NCI-H69 (cell line): ENCODE measurements around the gene TBC1D22A.
"Not testable (repeated sequence)": the region's sequence is repeated elsewhere in the genome, so short reads cannot be mapped to it uniquely, and the experiment has no call there.

Source experiments
- DNase-seq: peaks from one replicate; lab custom pipeline; 2025; lab: John Stamatoyannopoulos, UW

The TBC1D22A gene

DNA sequence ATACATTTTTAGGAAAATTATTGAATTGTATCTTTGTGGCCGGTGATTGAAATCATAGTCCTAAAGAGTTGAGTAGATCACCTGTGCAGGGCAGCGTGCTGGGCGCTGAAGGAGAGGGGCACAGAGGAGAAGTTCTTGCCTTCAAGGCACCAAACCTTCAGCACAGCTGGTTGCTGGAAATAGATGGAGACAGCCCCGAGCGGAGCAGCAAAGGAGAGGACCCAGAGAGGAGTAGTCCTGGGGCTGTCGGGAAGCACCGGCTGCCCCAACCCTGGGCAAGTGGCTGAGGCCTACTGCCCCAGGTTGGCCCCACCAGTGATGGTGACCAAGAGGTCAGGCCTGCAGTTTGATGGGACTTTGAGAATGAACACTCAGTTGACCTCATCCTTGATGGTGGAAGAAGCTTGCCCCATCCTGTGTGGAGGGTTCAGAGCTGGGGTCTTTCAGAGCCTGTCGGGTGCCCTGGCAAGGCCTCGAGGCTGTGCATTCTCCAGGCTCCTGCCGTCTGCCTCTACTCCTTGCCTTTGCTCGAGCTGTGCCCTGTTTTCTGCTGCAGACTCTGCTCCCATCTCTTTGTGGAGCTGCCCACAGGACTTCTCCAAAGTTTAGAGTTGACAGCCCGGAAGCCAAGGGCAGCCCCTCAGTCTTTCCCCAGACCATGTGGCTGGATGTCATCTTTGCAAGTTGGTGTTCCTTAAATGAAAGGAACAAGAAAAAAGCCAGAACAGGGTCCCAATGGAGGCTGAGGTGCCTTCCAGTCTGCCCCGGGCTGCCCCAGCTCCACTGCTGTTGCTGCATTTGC, 285.1 kb downstream of the TBC1D22A start:
- DNase-seq = no peak

DNA sequence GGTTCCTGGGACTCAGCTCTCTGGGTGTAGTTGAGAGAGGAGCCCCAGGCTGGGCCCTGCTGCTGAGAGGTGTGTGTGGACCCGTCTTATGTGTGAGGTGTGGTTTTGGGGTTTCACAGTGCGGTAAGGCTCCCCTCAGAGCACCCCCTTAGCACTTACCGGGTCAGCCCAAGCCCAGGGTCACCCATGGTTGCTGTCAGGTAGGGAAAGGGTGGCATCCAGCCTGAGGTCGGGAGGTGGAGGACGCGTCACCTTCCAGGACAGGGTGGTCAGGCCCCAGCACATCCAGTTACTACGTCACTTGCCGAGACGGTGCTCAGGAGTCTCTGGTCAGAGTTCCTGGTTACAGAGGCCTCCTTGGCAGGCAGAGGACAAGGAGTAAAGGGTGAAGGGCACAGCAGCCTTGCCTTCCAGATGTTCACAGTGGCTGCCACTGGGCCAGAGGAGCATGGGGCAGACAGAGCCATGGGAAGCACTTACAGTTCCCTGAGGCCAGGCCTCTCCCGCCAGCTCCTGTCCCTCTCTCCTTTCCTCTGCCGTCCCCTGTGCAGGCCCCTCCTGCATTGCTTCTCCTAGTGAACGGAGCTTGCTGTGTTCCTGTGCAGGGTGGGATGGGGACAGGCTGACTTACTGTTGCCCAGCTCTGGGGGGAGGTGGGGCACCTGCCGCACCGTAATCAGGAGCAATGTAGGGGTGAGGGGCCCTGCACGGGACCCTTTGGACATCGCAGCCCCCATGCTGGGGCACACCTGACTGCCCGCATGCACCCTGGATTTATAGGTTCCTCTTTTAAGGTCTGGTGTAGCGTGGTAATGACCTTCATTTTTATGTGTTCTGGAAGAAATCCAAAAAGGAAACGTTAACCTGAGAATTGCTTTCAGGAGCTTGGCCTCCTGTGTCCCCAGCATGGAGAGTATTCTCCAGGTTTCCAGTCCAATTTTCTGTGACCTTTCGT, 285.9 kb downstream of the TBC1D22A start:
- DNase-seq = peak; percentile 40

DNA sequence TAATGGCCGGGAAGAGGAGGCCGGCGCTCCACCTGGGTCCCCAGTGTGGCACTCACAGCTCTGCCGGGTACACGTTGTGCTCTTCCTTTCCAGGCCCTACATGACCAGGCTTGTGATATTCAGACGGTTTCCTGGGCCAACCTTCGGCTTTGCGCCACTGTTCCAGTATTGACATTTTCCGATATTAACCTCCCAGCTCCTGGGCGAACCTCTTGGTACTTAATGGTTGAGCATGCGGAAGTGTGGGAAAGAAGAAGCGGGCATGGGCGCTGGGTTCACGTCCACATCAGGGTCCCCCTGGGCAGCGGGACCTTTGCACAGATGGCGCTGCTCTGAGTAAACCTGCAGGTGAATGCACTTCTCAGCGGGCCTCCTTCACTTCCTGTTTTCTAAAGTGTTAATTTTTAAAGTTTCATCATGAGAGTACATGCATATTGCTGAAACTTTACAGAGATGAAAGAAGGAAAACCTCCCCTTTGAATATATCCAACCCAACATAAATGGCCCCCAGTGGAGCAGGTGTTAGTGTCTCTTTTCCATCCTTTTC, 286.7 kb downstream of the TBC1D22A start:
- DNase-seq = no peak

DNA sequence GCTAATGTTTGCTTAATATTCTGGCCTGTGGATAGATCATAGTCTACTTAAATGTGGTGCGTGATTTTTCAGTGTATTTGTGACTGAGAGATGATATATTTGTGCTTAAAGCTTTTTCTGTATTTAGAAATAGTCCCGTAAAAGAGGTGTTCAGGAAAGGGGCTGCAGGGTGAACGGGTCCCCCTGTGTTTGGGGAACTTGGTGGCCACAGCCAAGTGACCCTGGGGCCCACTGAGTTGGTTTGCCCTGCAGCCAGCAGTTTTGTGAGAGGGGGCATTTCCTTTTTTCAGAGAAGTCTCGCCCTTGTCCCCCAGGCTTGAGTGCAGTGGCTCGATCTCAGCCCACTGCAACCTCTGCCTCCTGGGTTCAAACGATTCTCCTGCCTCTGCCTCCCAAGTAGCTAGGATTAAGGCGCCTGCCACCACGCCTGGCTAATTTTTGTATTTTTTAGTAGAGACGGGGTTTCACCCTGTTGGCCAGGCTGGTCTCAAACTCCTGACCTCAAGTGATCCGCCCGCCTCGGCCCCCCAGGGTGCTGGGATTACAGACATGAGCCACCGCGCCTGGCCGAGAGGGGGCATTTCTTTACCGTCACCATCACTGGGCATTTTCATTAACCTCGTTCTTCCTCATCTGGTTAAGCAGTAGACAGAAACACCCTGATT, 287.4 kb downstream of the TBC1D22A start:
- not testable (repeated sequence) for DNase-seq

DNA sequence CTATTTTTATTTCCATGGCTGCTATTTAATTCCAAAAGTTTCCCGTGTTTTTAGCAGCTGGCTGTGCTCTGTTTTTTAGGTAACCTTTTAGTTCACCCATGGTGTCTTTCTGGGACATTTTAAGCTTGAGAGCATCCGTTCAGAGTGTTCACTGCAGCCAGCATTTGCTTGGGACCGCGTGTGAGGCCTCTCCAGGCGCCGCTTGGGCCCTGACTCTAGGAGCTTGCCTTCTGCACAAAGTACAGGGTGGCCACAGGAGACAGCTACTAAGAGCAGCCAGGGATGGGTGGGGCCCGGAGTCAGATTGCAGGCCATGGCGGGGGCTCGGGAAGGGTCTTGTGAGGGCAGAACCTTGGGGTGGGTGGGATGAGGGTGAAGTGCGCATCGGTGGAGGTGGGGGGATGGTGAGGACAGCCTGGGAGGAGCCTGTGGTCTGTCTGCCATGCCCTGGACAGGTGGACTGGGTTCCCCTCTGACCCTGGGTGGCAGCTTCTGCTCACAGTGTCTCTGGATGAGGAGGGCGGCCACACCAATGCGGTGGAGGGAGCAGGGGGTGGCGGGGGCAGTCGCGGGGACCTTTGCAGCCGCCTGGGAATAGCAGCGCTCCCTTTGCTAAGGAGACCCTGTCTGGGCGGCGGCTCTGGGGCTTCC, 288.1 kb downstream of the TBC1D22A start:
- no peak for DNase-seq

DNA sequence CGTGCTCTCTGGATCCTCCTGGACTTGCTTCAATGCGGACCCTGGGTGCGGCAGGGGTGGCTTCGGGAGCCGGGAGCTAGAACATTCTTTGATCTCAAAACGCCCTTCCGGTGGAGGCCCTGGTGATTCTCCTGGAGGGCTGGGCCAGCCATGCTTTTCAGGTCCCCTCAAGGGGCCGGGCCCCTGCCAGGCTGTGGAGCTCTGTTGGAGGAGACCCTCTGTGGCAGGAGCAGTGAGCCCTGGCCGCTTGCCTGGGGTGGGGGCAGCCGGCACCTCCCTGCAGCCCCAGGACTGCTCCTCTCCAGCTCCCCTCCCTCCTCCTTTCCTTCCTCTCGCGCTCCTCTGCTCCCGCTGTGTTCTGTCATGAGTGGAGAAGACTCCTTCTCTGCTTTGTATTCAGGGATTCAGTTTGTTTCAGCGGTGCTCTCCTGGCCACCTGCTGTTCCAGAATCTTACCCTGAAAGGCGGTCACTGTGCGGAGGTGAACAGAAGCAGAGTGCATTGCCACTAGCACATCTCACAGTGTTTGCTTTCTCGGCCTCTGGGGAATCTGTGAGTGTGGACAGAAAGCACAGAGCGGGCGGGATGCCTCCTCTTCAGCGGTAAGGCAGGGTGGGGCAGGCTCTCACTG, 289.1 kb downstream of the TBC1D22A start:
- peak; percentile 87 for DNase-seq

DNA sequence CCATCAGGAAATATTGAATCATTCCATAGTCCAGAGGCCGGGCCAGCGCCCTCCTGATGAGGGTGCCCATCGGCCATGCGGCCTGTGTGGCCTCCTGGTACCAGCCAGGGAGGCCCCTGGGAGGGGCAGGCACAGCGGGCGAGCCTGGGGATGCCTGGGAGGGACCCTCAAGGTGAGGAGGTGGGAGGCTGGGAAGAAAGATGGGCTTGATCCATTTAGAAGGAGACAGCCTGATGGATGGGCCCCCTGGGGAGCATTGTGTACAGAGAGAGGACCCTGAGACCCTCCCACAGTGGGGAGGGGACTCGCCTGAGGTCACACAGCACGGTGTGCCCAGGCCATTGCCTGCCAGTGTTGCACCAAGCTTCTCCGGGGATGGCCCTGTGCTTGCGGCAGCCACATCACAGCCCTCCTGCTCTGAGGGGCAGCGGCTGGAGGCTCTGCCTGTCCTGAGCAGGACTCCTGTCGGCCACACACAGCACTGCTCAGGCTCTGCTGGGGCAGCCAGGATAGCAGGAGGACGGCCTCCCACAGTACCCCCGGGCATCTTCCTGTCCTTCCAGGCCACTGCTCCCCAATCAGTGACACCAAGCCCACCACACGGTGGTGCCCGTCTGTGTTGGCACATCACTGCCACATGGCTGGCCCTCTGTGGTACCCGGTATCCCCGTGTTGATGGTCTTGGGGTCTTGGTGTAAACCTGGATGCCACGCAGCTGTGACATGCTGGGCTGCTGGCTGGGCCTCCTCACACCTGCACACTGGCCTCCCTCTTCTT, 290.0 kb downstream of the TBC1D22A start:
- peak; percentile 29 for DNase-seq

DNA sequence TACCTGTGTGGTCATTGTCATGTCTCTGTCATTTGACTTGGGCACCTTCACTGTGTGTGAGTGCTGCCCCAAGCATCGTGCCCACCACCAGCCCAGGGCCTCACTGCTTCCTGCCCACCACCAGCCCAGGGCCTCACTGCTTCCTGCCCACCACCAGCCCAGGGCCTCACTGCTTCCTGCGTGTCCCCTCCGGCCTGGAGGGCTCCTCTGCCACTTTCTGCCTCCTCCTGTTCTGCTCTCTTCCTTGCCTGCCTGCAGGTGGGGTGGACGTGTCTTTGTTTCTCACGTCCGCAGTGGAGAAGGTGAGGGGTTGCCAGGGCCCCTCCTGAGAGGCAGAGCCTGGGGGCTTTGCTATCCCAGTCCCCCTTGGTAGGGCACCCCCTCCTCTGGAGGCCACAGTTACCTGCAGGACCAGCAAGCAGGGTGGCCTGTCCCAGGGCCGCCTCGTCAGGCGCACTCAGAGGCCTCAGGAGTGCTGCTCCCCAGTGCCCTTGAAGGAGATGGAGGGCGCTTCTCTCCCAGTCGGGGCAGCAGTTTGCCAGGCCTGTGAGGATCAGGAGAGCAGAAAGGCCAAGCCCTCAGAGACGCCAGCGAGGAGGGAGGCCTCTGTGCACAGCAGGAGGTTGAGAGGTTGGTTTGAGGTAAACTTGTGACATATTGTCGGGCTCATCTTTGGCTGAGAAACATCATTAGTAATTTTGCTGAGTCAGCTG, 290.7 kb downstream of the TBC1D22A start:
- DNase-seq = no peak

DNA sequence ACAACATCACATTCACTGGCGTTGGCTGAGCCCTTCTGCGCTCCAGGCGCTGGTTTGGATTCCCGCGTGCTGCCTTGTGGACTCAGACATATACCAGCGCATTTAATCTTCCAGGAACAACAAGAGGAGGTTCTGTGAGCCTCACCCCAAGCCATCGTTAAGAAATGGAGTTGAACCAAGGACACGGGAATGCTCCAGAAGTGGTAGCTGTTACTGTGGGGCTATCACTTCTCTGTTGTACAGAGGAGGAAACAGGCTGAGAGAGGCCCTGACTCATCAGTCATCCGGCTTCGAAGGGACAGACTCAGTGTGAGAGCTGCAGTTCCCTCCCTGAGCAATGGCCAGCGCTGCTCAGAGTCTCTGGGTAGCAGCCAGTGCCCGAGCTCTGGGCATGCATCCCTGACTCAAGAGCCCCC, 291.3 kb downstream of the TBC1D22A start:
- DNase-seq = no peak

DNA sequence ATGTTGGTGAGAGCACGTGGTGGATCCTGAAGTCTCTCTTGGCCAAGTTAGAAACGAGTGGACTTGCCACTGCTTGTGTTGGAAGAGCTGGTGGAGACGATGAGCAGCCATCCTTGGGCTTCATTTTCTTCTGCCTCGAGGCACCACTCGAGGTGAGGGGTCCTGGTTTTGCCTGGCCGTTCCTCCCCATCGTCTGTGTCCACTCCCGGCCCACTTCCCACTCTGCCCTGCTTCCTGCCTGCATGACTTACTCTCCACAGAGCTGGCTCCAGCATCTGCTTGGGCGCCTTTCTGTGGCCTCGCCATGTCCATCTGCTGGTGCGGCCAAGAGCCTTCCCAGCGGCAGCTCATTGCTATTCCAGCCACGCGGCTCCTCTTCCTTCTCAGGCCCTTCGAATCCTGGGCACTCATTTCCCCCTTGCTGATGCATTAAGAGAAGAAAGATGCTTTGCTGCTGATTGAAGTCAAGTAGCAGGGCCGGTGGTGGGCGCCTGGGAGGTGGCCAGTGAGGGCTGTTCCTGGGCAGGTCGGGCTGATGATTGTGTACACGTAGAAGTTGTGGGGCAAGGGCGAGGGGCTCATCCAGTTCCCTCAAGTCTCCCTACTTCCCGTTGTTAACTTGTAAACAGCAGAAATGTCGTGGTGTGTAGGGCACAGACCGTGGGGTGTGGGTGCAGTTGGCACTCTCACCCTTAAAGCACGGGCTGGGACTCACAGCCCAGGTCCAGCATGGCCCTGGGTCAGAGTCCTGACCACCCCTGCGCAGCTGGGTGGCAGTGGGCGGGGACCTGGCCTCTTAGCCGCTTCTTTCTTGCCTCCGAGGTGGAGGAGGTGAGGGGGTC, 292.0 kb downstream of the TBC1D22A start:
- DNase-seq = no peak

DNA sequence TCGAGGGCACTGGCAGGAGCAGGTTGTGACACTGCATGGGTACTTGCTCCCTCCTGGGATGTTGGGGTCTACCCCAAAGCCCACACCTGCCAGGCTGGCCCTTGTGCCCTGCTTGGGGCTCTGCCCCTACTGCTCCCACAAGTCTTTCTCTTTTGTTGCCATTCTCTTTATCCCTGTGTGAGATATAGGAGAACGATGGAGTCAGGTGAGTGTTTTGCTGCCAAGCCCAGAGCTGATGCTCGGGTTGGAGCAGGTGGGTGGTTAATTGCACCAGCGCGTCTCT, 292.6 kb downstream of the TBC1D22A start:
- DNase-seq = no peak

DNA sequence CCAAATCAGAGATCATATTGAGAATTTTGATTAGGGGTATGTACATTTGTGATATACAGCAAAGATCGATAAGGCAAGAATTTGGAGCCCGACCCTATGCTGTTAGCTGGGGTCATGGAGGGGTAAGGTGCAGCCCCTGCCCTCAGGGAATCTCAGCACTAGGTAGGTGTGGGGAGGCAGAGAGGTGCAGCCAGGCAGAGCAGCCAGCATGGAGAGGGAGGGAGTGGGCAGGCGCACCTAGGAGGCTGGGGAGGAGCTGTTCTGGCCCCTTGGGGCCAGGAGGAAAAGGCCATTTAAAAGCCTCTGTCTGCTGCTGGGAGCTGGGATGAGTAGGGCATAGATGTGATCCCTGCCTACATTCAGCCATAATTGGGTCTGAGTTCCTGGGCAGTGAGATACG, 293.0 kb downstream of the TBC1D22A start:
- DNase-seq = no peak

DNA sequence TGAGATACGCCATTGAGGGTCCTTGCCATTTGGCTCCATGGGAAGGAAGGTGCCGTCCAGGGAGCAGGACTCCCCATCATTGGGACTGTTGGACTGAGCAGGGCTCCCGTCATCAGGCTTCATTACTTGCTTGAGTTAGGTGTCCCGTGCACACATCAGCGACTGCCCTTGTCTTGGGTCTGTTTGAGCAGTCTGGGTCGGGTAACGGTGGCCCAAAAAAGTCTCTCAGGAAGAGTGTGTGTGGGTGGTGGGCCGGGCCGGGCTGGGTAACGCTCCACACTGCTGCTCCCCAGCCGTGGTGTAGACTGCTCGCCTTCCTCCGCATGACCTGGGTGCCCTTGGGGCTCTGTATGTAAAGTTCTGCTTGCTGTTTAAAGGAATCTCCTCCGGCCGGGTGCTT, 293.5 kb downstream of the TBC1D22A start:
- no peak for DNase-seq

DNA sequence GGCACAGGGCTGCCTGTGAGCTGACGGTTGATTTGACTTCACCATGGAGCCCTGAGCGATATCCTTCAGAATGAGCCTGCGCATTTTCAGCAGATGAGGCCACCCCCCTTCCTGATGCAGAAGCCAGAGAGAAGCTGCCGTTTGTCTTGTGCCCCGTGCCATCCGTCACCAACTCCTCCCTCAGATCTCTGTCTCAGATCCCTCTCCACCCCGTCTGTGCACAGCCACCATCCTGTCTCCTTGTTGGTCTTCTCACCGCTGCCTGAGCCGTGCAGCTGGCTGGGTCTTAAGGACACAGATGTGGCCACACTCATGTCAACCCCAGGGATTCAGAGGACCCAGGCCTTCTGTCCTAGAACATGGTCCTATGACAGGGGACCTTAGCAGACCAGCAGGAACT, 293.9 kb downstream of the TBC1D22A start:
- DNase-seq = no peak

DNA sequence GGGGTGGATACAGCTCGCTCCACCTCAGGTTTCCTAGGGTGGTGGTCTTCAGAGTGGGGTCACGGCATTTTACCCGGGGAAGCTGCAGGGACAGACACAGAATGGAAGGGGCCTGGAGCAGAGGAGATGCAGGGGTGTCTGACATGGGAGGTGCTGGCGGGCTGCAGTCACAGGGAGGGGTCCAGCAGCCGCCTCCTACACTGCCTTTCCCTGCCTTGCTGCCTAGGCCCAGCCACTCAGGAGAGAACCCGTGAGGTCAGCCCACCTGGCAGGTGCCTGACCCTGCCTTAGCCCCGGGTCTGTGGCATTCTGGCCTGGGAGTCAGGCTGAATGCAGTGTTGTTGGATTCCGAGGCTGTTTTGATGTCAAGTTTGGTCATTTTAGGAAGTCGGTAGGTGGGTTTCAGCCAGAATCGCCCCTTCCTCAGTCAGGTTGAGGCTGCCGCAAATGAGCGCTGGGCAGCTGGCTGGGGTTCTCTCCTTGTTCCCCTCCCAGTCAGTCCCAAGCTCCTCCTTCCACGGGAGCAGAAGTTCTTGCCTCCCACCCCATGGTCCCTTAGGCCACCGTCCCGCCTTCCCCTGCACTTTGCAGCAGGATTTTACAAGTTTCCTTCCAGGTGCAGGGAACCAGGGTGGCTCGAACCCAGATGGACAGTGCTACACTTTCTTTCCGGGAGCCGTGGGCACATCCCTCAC, 294.5 kb downstream of the TBC1D22A start:
- no peak for DNase-seq

DNA sequence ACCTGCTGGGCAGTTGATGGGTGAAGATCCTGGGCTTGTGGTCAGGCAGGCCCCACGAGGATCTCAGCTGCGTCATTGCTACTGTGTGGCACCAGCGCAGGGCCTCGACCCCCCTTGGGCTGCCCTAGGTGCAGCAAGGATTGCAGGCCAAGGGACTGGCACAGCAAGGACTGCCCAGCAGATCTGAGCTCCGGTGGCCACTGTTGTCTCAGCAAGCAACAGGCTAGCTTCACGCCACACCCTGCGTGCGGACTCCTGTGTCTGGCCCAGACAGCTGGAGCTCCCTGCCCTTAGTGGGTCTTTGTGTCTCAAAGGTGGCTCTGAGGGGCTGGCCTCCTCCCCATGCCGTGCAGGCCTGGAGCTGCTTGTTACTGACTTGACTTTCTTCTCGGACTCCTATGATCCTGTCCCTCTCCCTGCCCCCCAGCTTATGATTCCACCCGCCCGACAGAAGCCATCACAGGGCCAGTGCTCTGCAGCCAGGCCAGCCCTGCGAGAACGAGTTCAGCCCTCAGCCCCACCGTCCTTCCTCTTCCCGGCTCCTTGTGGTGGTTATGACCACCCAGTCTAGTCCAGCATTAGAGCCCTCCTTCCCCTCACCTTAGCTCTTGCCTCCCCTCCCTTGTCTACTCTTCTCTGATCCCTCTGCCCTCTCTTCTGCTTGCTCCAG, 295.6 kb downstream of the TBC1D22A start:
- DNase-seq = no peak

DNA sequence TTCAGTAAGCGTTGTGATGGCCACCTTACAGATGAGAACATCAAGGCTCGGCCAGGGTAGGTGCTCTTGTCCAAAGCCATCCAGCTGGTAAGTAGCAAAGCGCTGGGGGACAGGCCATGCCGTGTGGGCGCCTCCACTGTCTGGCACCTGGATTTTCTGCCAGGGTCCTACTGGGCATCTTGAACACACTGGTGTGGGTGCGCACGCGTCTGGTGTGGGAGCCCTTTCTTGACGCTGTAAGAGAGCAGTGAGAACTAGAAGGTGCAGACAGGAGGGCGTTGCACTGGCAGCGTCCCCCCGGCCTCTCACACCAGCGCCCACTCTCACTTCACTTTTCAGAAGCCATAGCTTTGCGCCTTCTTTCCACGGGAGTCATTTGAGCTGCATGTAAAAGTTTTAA, 296.6 kb downstream of the TBC1D22A start:
- no peak for DNase-seq

DNA sequence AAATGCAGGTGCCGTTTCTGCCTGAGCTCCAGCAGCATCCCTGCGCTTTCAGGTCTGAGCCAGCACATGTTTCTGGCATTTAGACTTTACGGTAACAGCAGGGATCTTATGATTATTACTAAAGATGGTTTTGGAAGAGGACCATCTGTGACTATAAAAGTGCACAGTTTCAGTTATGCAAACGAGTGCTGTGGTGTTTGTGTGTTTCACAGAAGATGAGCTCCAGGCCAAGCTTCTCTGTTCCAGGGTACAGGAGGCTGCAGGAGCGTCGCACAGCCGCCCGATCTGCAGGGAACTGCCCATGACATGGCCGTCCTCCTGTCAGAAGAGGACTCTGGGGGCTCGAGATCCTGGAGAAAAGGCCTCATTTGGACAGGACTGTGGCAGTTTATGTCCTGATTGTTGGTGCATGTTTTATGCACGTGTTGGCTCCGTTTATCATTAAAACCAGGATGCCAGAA, 297.3 kb downstream of the TBC1D22A start:
- DNase-seq = peak; percentile 44
